HCT116 (cell line): ENCODE measurements around the gene FALEC. TPM values are rescaled to one million over a fixed set of nuclear protein-coding genes. Genes with fewer than 3 reads are reported as not detected.

ENCODE experiments used
- ATAC-seq: fragments of 200-7000 bp; cut with Tn5 transposase; 2 replicates; pipeline ENCODE4 v1.9.1; 2020; ENCODE audit warnings: mild to moderate bottlenecking, moderate library complexity
- BruUV-seq: library from RNA; stranded (reverse); fragments of 400-500 nt; replicated peaks from 2 replicates; lab custom pipeline; 2021; lab: Mats Ljungman, UMichigan
- CTCF ChIA-PET: fragments of 300-600 bp; sonication (Branson Sonifier 250); formaldehyde crosslinking; loops from one replicate; lab custom pipeline; 2021; ENCODE audit warnings: antibody characterized with exemption; lab: Charles Lee
- POLR2A ChIA-PET: fragments of 300-600, 350-600 bp; sonication (Branson Sonifier 250); formaldehyde crosslinking; loops from one replicate; lab custom pipeline; 2021; ENCODE audit warnings: antibody characterized with exemption; lab: Charles Lee
- RAD21 ChIA-PET, 2 experiments: fragments of 300-600 bp; sonication (Branson Sonifier 250); formaldehyde crosslinking; loops; one replicate each; lab custom pipeline; 2023; ENCODE audit warnings: low total read pairs in 2 of 2; ENCODE audit not compliant: uncharacterized antibody in 2 of 2, unreplicated experiment in 2 of 2, low non-redundant PET in 1 of 2; lab: Charles Lee
- DNase-seq: peaks from one replicate; pipeline ENCODE4 v3.0.0-alpha.2; 2010; ENCODE audit warnings: low read depth, low spot score
- H2AFZ ChIP-seq: fragments of 200-600 bp; shearing (Covaris generic), sonication (generic); 2 replicates; pipeline ENCODE4 v1.6.1; 2017; ENCODE audit warnings: low read depth, mixed run types, mixed read lengths, antibody characterized with exemption, low read length; ENCODE audit not compliant: poor library complexity, severe bottlenecking
- H3K27ac ChIP-seq: 2 replicates; pipeline ENCODE4 v1.5.1; 2012; ENCODE audit warnings: low read depth, low read length
- H3K27me3 ChIP-seq: fragments of 200-600 bp; sonication (generic); 2 replicates; pipeline ENCODE4 v1.6.1; 2016; ENCODE audit warnings: mixed run types, low read length, mixed read lengths; ENCODE audit not compliant: insufficient read depth
- H3K36me3 ChIP-seq, 2 experiments: fragments of 200-500 bp in 1 of 2; fragments of 200-600 bp in 1 of 2; sonication (Bioruptor generic) in 1 of 2; sonication (generic) in 1 of 2; 2 replicates each; pipeline versions ENCODE4 v1.5.1 to v1.6.1; 2014 to 2016; ENCODE audit warnings: low read length in 2 of 2, inconsistent platforms in 1 of 2, mixed read lengths in 1 of 2, mixed run types in 1 of 2; ENCODE audit not compliant: insufficient read depth in 2 of 2, control insufficient read depth in 1 of 2
- H3K4me1 ChIP-seq, 2 experiments: fragments of 200-600 bp in 1 of 2; sonication (generic) in 1 of 2; 2 replicates each; pipeline versions ENCODE4 v1.5.1 to v1.6.1; 2012 to 2017; ENCODE audit warnings: low read length in 2 of 2, inconsistent platforms in 1 of 2, mild to moderate bottlenecking in 1 of 2, mixed read lengths in 1 of 2, mixed run types in 1 of 2, moderate library complexity in 1 of 2; ENCODE audit not compliant: insufficient read depth in 2 of 2, control insufficient read depth in 1 of 2
- H3K4me2 ChIP-seq: fragments of 200-600 bp; sonication (generic); 2 replicates; pipeline ENCODE4 v1.6.1; 2017; ENCODE audit warnings: mixed run types, low read length, mixed read lengths
- H3K4me3 ChIP-seq, 2 experiments: fragments of 200-600 bp in 1 of 2; sonication (generic) in 1 of 2; replicated peaks in 1 of 2; 2 replicates each; pipeline ENCODE4 v1.5.1; 2011 to 2016; ENCODE audit warnings: low read length in 2 of 2, control low read depth in 1 of 2, low read depth in 1 of 2, mild to moderate bottlenecking in 1 of 2, mixed read lengths in 1 of 2, mixed run types in 1 of 2
- H3K79me2 ChIP-seq: fragments of 200-600 bp; sonication (generic); 2 replicates; pipeline ENCODE4 v1.6.1; 2017; ENCODE audit warnings: mild to moderate bottlenecking, mixed run types, low read length, moderate library complexity, mixed read lengths; ENCODE audit not compliant: insufficient read depth
- H3K9ac ChIP-seq: fragments of 200-600 bp; sonication (generic); 2 replicates; pipeline ENCODE4 v1.6.1; 2016; ENCODE audit warnings: low read length, mixed read lengths
- H3K9me2 ChIP-seq: fragments of 200-600 bp; sonication (generic), shearing (Covaris generic); 2 replicates; pipeline ENCODE4 v1.6.1; 2017; ENCODE audit warnings: mixed run types, mild to moderate bottlenecking, moderate library complexity; ENCODE audit not compliant: insufficient read depth
- H3K9me3 ChIP-seq, 2 experiments: fragments of 200-500 bp in 1 of 2; fragments of 200-600 bp in 1 of 2; sonication (Bioruptor generic) in 1 of 2; sonication (generic) in 1 of 2; 2 replicates each; pipeline ENCODE4 v1.6.1; 2014 to 2017; ENCODE audit warnings: low read length in 2 of 2, mixed read lengths in 2 of 2, inconsistent platforms in 1 of 2, low read depth in 1 of 2, mild to moderate bottlenecking in 1 of 2, mixed run types in 1 of 2, moderate library complexity in 1 of 2; ENCODE audit not compliant: control insufficient read depth in 1 of 2, insufficient read depth in 1 of 2
- H4K20me1 ChIP-seq: fragments of 200-600 bp; sonication (generic), shearing (Covaris generic); 2 replicates; pipeline ENCODE4 v1.6.1; 2017; ENCODE audit warnings: mixed run types, mild to moderate bottlenecking, moderate library complexity; ENCODE audit not compliant: insufficient read depth
- ATF3 ChIP-seq: IDR thresholded peaks from 2 replicates; pipeline ENCODE4 v1.6.1; 2012
- ELF1 ChIP-seq: IDR thresholded peaks from 2 replicates; pipeline ENCODE4 v1.6.1; 2012; ENCODE audit warnings: low read depth, borderline replicate concordance
- SP1 ChIP-seq: IDR thresholded peaks from 2 replicates; pipeline ENCODE4 v1.6.1; 2012; ENCODE audit warnings: low read depth
- intact Hi-C: fragments of 100-400 bp; cut with micrococcal nuclease; formaldehyde crosslinking; loops from 2 replicates; pipeline ENCODE4 v1.10.0; 2022
- total RNA-seq: library from RNA; stranded (reverse); gene quantifications from one replicate; pipeline ENCODE4 v1.2.1, GENCODE V29; 2021; ENCODE audit not compliant: unreplicated experiment
- TF ChIP-seq, protein P1 (sequence below): IDR thresholded peaks from 2 replicates; pipeline ENCODE4 v1.6.1; 2012
- TF ChIP-seq, protein P2 (sequence below): IDR thresholded peaks from 2 replicates; pipeline ENCODE4 v1.6.1; 2012; ENCODE audit warnings: low read depth

The FALEC gene
- total RNA-seq, 1 experiment from 2014 or later = 0.59 TPM

DNA sequence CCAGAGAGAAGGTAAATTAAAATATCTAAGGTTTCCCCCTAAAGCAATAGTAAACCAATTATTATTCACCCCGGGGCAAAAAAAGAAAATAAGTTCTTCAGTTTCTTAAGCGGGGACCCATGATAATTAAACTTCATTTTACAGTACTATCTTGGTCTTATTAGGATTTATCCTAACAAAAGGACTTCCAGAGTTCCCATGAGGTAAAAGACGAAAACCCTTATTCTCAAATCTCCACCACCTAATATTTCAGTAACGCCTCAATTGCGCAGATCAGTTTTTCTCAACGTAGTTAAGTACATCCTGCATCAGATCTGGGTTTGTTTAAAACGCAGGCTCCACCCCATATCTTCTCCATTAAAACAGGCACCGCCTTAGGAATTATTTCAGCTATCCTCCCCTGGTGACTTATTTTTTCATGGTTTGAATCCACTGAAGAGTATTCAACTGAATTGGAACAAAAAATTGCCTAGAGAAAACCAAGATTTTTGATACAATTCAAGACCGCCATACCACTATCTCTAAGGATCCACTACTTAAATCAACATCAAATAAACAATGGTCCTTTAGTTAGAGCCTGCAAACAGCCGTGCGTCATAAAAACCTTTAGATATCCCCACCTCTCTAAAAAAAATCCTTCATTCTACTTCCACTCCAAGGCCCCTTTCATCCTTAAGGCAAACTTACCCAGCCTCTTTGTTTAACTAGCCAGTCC, 62.2 kb downstream of the FALEC start:
- intact Hi-C loops = loop anchor here (2.0 to 5.0 kb wide), 3 partner anchors 43 to 400 kb away; partner anchors contain the start of gene ENSA
- Histone ChIP-seq H3K27me3 (no peaks in the 10 kb centered on the region), H3K4me3 (peak overlapping the region; percentile 71 to 80), H4K20me1 (peaks cover 54% of the 10 kb centered on the region), H2AFZ (no peak overlapping the region), H3K4me1 (peaks cover 30 to 60% of the 10 kb centered on the region in 2 experiments), H3K9me2 (no peaks in the 10 kb centered on the region), H3K9ac (peak overlapping the region; percentile 86), H3K36me3 (peaks cover 35 to 58% of the 10 kb centered on the region in 2 experiments), H3K79me2 (peaks cover 76% of the 10 kb centered on the region), H3K9me3 (no peaks in the 10 kb centered on the region), H3K27ac (peak overlapping the region; percentile 92), H3K4me2 (peak overlapping the region; percentile 86)
- ChIA-PET RAD21 (no interaction called here), POLR2A (interaction anchor here (1.5 to 3.4 kb wide), 5 partner anchors 9 to 27 kb away, joined by 4 to 41 read pairs (median 14); no protein-coding TSS in a partner anchor), CTCF (no interaction called here)
- ATAC-seq (no peak), DNase-seq (no peak)
- BruUV-seq = no TSS peak
- TF ChIP-seq ELF1 (no peak), ATF3 (no peak), SP1 (no peak)
- TF ChIP-seq, protein P1, sequence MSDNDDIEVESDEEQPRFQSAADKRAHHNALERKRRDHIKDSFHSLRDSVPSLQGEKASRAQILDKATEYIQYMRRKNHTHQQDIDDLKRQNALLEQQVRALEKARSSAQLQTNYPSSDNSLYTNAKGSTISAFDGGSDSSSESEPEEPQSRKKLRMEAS = no peak
- TF ChIP-seq, protein P2, sequence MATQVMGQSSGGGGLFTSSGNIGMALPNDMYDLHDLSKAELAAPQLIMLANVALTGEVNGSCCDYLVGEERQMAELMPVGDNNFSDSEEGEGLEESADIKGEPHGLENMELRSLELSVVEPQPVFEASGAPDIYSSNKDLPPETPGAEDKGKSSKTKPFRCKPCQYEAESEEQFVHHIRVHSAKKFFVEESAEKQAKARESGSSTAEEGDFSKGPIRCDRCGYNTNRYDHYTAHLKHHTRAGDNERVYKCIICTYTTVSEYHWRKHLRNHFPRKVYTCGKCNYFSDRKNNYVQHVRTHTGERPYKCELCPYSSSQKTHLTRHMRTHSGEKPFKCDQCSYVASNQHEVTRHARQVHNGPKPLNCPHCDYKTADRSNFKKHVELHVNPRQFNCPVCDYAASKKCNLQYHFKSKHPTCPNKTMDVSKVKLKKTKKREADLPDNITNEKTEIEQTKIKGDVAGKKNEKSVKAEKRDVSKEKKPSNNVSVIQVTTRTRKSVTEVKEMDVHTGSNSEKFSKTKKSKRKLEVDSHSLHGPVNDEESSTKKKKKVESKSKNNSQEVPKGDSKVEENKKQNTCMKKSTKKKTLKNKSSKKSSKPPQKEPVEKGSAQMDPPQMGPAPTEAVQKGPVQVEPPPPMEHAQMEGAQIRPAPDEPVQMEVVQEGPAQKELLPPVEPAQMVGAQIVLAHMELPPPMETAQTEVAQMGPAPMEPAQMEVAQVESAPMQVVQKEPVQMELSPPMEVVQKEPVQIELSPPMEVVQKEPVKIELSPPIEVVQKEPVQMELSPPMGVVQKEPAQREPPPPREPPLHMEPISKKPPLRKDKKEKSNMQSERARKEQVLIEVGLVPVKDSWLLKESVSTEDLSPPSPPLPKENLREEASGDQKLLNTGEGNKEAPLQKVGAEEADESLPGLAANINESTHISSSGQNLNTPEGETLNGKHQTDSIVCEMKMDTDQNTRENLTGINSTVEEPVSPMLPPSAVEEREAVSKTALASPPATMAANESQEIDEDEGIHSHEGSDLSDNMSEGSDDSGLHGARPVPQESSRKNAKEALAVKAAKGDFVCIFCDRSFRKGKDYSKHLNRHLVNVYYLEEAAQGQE = no peak
